Measurements from ENCODE around the gene RPL22. TPM values are rescaled to one million over a fixed set of nuclear protein-coding genes. Genes with fewer than 3 reads are reported as not detected.

Gene RPL22
- polyA plus RNA-seq, 1 donor (not counting 4 experiments of a cell fraction or from before 2014, with no cell fraction given) = 421 TPM

- H2AFZ ChIP-seq (ENCODE audit: control insufficient read depth, low read length) = no peak overlapping the region
- H3K4me3 ChIP-seq (ENCODE audit: control insufficient read depth in 2 of 3, extremely low read depth in 1 of 3, insufficient read depth in 2 of 3, low read depth in 1 of 3, low read length in 3 of 3) = no peak overlapping the region
- dilution Hi-C loops (cut with MboI; ENCODE audit: extremely low pct_ligation_motif_present, low sequenced_read_pairs) = no loop called here
- no peak overlapping the region for H3K4me2 ChIP-seq (ENCODE audit: control insufficient read depth, extremely low read depth, insufficient read depth, low read depth, low read length)
- no peaks in the 10 kb centered on the region for H3K79me2 ChIP-seq (ENCODE audit: control insufficient read depth, insufficient read depth, low read length)
- no peak for FAIRE-seq
- H3K27me3 ChIP-seq (ENCODE audit: control insufficient read depth, extremely low read depth, insufficient read depth, low read length) = peaks cover 61% of the 10 kb centered on the region
- H3K4me1 ChIP-seq (ENCODE audit: control insufficient read depth, extremely low read depth, insufficient read depth, low read length) = peaks cover 8% of the 10 kb centered on the region
- no peak for DNase-seq (ENCODE audit: low read depth, low spot score)
- no peak for TF ChIP-seq CTCF (optimal IDR thresholded peaks at IDR 0.05 in 1 of 3, IDR thresholded peaks at IDR 0.05 in 1 of 3, conservative IDR thresholded peaks at IDR 0.05 in 1 of 3; ENCODE audit: extremely low read depth in 1 of 3, insufficient read depth in 2 of 3, low read length in 3 of 3)
- TF ChIP-seq EZH2 (IDR thresholded peaks at IDR 0.05; ENCODE audit: low read length) = no peak
- no peak overlapping the region for H3K27ac ChIP-seq (ENCODE audit: control insufficient read depth, insufficient read depth, low read length)
- no peaks in the 10 kb centered on the region for H3K9me3 ChIP-seq (ENCODE audit: control insufficient read depth, low read depth, low read length)
- peaks cover 8% of the 10 kb centered on the region for H4K20me1 ChIP-seq (ENCODE audit: control insufficient read depth, extremely low read depth, insufficient read depth, low read length)
- H3K36me3 ChIP-seq (ENCODE audit: control insufficient read depth in 2 of 2, extremely low read depth in 1 of 2, insufficient read depth in 2 of 2, low read length in 2 of 2) = no peaks in the 10 kb centered on the region
- no peaks in the 10 kb centered on the region for H3K9me1 ChIP-seq (ENCODE audit: control insufficient read depth, extremely low read depth, insufficient read depth, low read length)
- no peak overlapping the region for H3K9ac ChIP-seq (ENCODE audit: control insufficient read depth, extremely low read depth, insufficient read depth, low read length)
These were observed 22.6 kb downstream of the RPL22 start for GRCh38 chr1:6176779-6177178.

- Histone ChIP-seq H3K9ac (ENCODE audit: control insufficient read depth, extremely low read depth, insufficient read depth, low read length) (no peak overlapping the region), H3K27me3 (ENCODE audit: control insufficient read depth, extremely low read depth, insufficient read depth, low read length) (peaks cover 60% of the 10 kb centered on the region), H3K36me3 (ENCODE audit: control insufficient read depth in 2 of 2, extremely low read depth in 1 of 2, insufficient read depth in 2 of 2, low read length in 2 of 2) (no peaks in the 10 kb centered on the region), H3K4me2 (ENCODE audit: control insufficient read depth, extremely low read depth, insufficient read depth, low read depth, low read length) (no peak overlapping the region), H3K4me1 (ENCODE audit: control insufficient read depth, extremely low read depth, insufficient read depth, low read length) (peaks cover 5% of the 10 kb centered on the region), H3K4me3 (ENCODE audit: control insufficient read depth in 2 of 3, extremely low read depth in 1 of 3, insufficient read depth in 2 of 3, low read depth in 1 of 3, low read length in 3 of 3) (no peak overlapping the region), H4K20me1 (ENCODE audit: control insufficient read depth, extremely low read depth, insufficient read depth, low read length) (peaks cover 5% of the 10 kb centered on the region), H2AFZ (ENCODE audit: control insufficient read depth, low read length) (no peak overlapping the region), H3K9me1 (ENCODE audit: control insufficient read depth, extremely low read depth, insufficient read depth, low read length) (no peaks in the 10 kb centered on the region), H3K79me2 (ENCODE audit: control insufficient read depth, insufficient read depth, low read length) (no peaks in the 10 kb centered on the region), H3K27ac (ENCODE audit: control insufficient read depth, insufficient read depth, low read length) (no peak overlapping the region), H3K9me3 (ENCODE audit: control insufficient read depth, low read depth, low read length) (no peaks in the 10 kb centered on the region)
- dilution Hi-C loops (cut with MboI; ENCODE audit: extremely low pct_ligation_motif_present, low sequenced_read_pairs) = no loop called here
- no peak for DNase-seq (ENCODE audit: low read depth, low spot score)
- FAIRE-seq = no peak
- TF ChIP-seq CTCF (optimal IDR thresholded peaks at IDR 0.05 in 1 of 3, IDR thresholded peaks at IDR 0.05 in 1 of 3, conservative IDR thresholded peaks at IDR 0.05 in 1 of 3; ENCODE audit: extremely low read depth in 1 of 3, insufficient read depth in 2 of 3, low read length in 3 of 3) = no peak
- TF ChIP-seq EZH2 (IDR thresholded peaks at IDR 0.05; ENCODE audit: low read length) = no peak
These were observed 24.0 kb downstream of the RPL22 start for GRCh38 chr1:6175411-6175828.

Measured in keratinocyte (primary cell).